Gastrocnemius medialis (tissue), 4 donors: ENCODE measurements around the gene ENG. TPM values are rescaled to one million over a fixed set of nuclear protein-coding genes. Genes with fewer than 3 reads are reported as not detected.

Source experiments
- ATAC-seq, 2 donors: fragments of 150-250 bp; one replicate each; pipeline ENCODE4 v1.9.1; 2016
- DNase-seq, 2 donors: peaks; one replicate each; pipeline ENCODE4 v3.0.0-alpha.2; 2019
- H3K27ac ChIP-seq, 4 donors: fragments of 200-600 bp; sonication (generic); 1 replicate in 1 of 4; 2 replicates in 3 of 4; pipeline ENCODE4 v1.5.1; 2016 to 2018; ENCODE audit warnings: mild to moderate bottlenecking in 2 of 4, moderate library complexity in 1 of 4
- H3K27me3 ChIP-seq, 3 donors: fragments of 200-600 bp; sonication (generic) in 2 of 3; 1 replicate in 1 of 3; 2 replicates in 2 of 3; pipeline versions ENCODE4 v1.5.1 to v1.6.0; 2016 to 2019; ENCODE audit warnings: mild to moderate bottlenecking in 1 of 3, moderate library complexity in 1 of 3
- H3K36me3 ChIP-seq, 2 donors: fragments of 200-600 bp; sonication (generic) in 1 of 2; one replicate each; pipeline ENCODE4 v1.5.1; 2017 to 2018
- H3K4me1 ChIP-seq, 2 donors: fragments of 200-600 bp; sonication (generic) in 1 of 2; one replicate each; pipeline ENCODE4 v1.5.1; 2016 to 2017; ENCODE audit warnings: mild to moderate bottlenecking in 2 of 2
- H3K4me3 ChIP-seq, 4 donors: fragments of 200-600 bp; sonication (generic) in 3 of 4; 1 replicate in 1 of 4; 2 replicates in 3 of 4; pipeline ENCODE4 v1.5.1; 2016 to 2019; ENCODE audit warnings: mild to moderate bottlenecking in 2 of 4
- H3K9me3 ChIP-seq, 3 donors: fragments of 200-600 bp; sonication (generic) in 2 of 3; 1 replicate in 1 of 3; 2 replicates in 2 of 3; pipeline ENCODE4 v1.5.1; 2016 to 2019
- POLR2A ChIP-seq, 2 donors: fragments of 450-650 bp; IDR thresholded peaks; one replicate each; pipeline ENCODE4 v1.6.1; 2017; ENCODE audit warnings: antibody characterized with exemption in 2 of 2, mild to moderate bottlenecking in 2 of 2, moderate library complexity in 2 of 2
- in situ Hi-C, 4 donors: fragments of 200-750 bp; cut with MboI; loops; one replicate each; pipeline versions ENCODE4 v1.15.0 to v1.8.0; 2017; ENCODE audit warnings: low sequenced_read_pairs in 4 of 4
- intact Hi-C: fragments of 100-400 bp; cut with DNase I; formaldehyde crosslinking; loops from one replicate; pipeline ENCODE4 v1.15.1; 2023; ENCODE audit warnings: low total_unique reads
- total RNA-seq, 4 donors: library from RNA; depleted of rRNA; stranded (reverse); fragments of >200 nt; gene quantifications; one replicate each; pipeline versions ENCODE4 v1.1.0 to v1.2.3, GENCODE V29; 2016
- TF ChIP-seq, protein P1 (sequence below), 5 experiments: fragments of 450-650 bp in 3 of 5; fragments of 200-600 bp in 2 of 5; sonication (generic) in 2 of 5; IDR thresholded peaks in 4 of 5; conservative IDR thresholded peaks in 1 of 5; 1 replicate in 4 of 5; 2 replicates in 1 of 5; pipeline ENCODE4 v1.5.1; 2016 to 2019; ENCODE audit warnings: antibody characterized with exemption in 5 of 5, mild to moderate bottlenecking in 3 of 5, moderate library complexity in 3 of 5

Gene ENG
- total RNA-seq, 4 donors from 2014 or later: 27.4 to 49.8 (median 32.6) TPM

- Histone ChIP-seq H3K27me3 (no peaks in the 10 kb centered on the region), H3K4me1 (peaks cover 47 to 48% of the 10 kb centered on the region in 2 donors), H3K36me3 (peaks cover 0 to 30% of the 10 kb centered on the region in 2 donors), H3K27ac (peak overlapping the region; percentile 86 to 96 (median 91)), H3K4me3 (peak overlapping the region; percentile 18 to 70 (median 36)), H3K9me3 (no peaks in the 10 kb centered on the region)
- DNase-seq (peak in 1 of 2 donors; percentile 47), ATAC-seq (peak in 1 of 2 donors; percentile 33)
- no peak for TF ChIP-seq POLR2A (IDR thresholded peaks at IDR 0.05)
- TF ChIP-seq, protein P1, sequence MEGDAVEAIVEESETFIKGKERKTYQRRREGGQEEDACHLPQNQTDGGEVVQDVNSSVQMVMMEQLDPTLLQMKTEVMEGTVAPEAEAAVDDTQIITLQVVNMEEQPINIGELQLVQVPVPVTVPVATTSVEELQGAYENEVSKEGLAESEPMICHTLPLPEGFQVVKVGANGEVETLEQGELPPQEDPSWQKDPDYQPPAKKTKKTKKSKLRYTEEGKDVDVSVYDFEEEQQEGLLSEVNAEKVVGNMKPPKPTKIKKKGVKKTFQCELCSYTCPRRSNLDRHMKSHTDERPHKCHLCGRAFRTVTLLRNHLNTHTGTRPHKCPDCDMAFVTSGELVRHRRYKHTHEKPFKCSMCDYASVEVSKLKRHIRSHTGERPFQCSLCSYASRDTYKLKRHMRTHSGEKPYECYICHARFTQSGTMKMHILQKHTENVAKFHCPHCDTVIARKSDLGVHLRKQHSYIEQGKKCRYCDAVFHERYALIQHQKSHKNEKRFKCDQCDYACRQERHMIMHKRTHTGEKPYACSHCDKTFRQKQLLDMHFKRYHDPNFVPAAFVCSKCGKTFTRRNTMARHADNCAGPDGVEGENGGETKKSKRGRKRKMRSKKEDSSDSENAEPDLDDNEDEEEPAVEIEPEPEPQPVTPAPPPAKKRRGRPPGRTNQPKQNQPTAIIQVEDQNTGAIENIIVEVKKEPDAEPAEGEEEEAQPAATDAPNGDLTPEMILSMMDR (IDR thresholded peaks at IDR 0.05 in 4 of 5, conservative IDR thresholded peaks at IDR 0.05 in 1 of 5): no peak
- in situ Hi-C loops: loop anchor here in 1 of 4 donors (5.0 kb wide), 1 partner anchor 137 kb away; the partner anchor contains the start of gene TOR2A
- intact Hi-C loops: loop anchor here (5.0 kb wide), 3 partner anchors 87 to 287 kb away; partner anchors contain the start of gene CDK9
Observed at GRCh38 chr9:127874301-127875221, 20.1 kb upstream of the ENG start.

DNA sequence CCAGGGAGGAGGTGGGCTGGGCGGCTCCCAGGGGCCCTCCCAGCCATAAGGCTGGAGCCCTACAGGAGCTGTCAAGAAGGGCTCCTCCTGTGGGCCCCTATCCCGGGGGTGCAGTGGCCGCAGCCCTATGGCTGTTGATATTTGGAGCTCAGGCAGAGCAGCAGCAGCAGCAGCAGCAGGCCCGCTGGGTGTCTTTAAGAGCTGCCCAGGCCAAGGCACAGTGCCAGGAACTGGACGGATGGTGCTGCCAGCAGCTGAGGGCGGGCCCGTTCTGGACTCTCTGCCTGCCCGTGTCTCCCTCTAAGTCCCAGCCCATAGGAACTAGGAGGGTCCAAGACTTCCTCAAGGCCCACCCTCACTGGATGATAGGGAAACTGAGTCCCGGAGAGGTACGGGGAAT is 19.4 kb upstream of the ENG start:
- Histone ChIP-seq H3K4me3 (peak overlapping the region; percentile 18 to 70 (median 36)), H3K27me3 (no peaks in the 10 kb centered on the region), H3K27ac (peak overlapping the region; percentile 86 to 96 (median 91)), H3K9me3 (no peaks in the 10 kb centered on the region), H3K4me1 (peaks cover 48 to 53% of the 10 kb centered on the region in 2 donors), H3K36me3 (peaks cover 0 to 36% of the 10 kb centered on the region in 2 donors)
- ATAC-seq (peak; percentile 38 to 47), DNase-seq (peak; percentile 76 to 87)
- in situ Hi-C loops (loop anchor here in 1 of 4 donors (5.0 kb wide), 1 partner anchor 137 kb away; the partner anchor contains the start of gene TOR2A), intact Hi-C loops (no loop called here)
- no peak for TF ChIP-seq POLR2A (IDR thresholded peaks at IDR 0.05)

GRCh38 chr9:127873223-127873691 is 18.8 kb upstream of the ENG start:
- DNase-seq (no peak), ATAC-seq (no peak)
- H3K9me3 ChIP-seq: no peaks in the 10 kb centered on the region
- H3K36me3 ChIP-seq: peaks cover 0 to 43% of the 10 kb centered on the region in 2 donors
- H3K27me3 ChIP-seq: no peaks in the 10 kb centered on the region
- peak overlapping the region; percentile 86 to 96 (median 91) for H3K27ac ChIP-seq
- intact Hi-C loops (no loop called here), in situ Hi-C loops (loop anchor here in 1 of 4 donors (5.0 kb wide), 1 partner anchor 136 kb away; the partner anchor contains the start of gene TOR2A)
- peak overlapping the region in 1 of 4 donors; percentile 18 for H3K4me3 ChIP-seq
- TF ChIP-seq POLR2A (IDR thresholded peaks at IDR 0.05): no peak
- TF ChIP-seq, protein P1 (IDR thresholded peaks at IDR 0.05 in 4 of 5, conservative IDR thresholded peaks at IDR 0.05 in 1 of 5): no peak
- peaks cover 48 to 50% of the 10 kb centered on the region in 2 donors for H3K4me1 ChIP-seq

DNA sequence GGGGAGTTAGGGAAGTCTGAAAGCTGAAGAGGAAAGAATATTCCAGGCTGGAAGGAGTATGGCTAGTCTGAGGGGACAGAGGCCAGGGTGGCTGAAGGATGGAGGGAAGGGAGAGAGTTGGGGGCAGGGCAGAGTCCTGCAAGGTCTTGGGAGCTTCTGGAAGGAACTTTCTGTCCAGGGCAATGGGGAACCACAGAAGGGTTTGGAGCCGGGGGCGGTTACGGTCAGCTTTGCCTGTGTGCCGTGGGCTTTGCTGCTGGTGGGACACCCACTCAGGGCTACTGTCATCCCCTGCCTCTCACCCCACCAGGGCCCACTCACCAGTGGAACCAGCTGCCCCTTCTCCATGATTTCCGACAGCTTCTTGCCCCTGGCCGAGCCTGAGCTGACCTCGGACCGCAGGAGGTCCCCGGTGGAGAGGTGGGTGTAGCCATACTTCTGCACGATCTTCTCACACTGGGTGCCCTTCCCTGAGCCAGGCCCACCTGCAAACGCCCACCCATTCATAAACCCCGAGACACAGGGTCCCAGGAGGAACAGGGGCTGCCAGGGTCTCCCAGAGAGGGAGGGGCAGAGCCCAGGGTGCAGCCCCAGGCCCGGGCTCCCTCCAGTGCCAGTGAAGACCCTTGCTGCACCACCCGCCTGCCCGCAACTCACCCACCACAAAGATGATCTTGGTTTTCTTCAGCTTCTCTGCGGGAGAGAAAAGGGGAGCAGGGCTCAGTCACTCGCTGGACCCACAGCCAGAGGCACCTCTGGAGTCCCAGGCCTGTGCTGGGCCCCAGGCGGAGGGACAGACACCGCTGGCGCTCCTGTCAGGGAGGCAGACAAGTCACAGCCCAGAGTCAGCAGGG is 18.1 kb upstream of the ENG start:
- H3K4me1 ChIP-seq: peaks cover 43 to 47% of the 10 kb centered on the region in 2 donors
- in situ Hi-C loops (loop anchor here in 1 of 4 donors (5.0 kb wide), 1 partner anchor 135 kb away; the partner anchor contains the start of gene TOR2A), intact Hi-C loops (no loop called here)
- no peak overlapping the region for H3K4me3 ChIP-seq
- DNase-seq (no peak), ATAC-seq (no peak)
- peak overlapping the region; percentile 86 to 96 (median 91) for H3K27ac ChIP-seq
- H3K36me3 ChIP-seq: peaks cover 0 to 49% of the 10 kb centered on the region in 2 donors
- TF ChIP-seq, protein P1 (IDR thresholded peaks at IDR 0.05 in 4 of 5, conservative IDR thresholded peaks at IDR 0.05 in 1 of 5): no peak
- H3K9me3 ChIP-seq: no peaks in the 10 kb centered on the region
- no peaks in the 10 kb centered on the region for H3K27me3 ChIP-seq
